GM19463 (cell line): ENCODE measurements around the gene IL17RD.

ENCODE experiments used
- ATAC-seq: cut with Tn5 transposase; IDR thresholded peaks from one replicate; pipeline ENCODE4 v1.9.1; 2021; ENCODE audit warnings: mild to moderate bottlenecking, moderate library complexity; ENCODE audit not compliant: unreplicated experiment

The IL17RD gene

DNA sequence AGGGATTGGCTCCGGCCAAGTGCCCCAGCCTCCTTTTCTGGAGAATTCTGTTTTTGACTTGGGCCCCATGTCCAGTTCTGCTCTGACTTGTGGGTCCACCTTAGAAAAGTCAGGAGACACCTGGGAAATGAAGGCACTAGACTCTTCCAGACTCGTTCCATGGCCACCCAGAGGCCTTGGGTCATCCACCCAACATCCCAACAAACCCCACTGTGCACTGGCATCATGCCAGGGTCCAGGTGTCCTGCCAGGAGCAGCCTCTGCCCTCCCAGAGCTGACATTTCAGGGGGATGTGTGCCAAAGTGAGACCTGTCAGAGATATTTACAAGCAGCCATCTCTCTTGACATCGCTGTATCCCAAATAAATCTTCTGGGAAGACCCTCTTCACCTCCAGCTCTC lies 91.5 kb downstream of the IL17RD start:
- ATAC-seq: no peak

DNA sequence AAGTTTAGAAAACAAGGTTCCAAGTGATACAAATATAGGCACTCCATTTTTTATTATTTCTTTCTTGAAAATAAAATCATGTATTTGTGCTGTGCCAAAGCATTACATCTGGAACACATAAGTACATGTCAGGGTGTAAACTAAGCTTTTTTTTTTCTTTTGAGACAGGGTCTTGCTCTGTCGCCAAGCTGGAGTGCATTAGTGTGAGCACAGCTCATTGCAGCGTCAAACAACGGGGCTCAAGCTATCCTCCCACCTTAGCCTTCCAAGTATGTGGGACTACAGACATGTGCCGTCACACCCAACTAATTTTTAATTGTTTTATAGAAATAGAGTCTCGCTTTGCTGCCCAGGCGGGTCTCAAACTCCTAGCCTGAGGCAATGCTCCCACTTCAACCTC lies 95.7 kb downstream of the IL17RD start:
- no peak for ATAC-seq

DNA sequence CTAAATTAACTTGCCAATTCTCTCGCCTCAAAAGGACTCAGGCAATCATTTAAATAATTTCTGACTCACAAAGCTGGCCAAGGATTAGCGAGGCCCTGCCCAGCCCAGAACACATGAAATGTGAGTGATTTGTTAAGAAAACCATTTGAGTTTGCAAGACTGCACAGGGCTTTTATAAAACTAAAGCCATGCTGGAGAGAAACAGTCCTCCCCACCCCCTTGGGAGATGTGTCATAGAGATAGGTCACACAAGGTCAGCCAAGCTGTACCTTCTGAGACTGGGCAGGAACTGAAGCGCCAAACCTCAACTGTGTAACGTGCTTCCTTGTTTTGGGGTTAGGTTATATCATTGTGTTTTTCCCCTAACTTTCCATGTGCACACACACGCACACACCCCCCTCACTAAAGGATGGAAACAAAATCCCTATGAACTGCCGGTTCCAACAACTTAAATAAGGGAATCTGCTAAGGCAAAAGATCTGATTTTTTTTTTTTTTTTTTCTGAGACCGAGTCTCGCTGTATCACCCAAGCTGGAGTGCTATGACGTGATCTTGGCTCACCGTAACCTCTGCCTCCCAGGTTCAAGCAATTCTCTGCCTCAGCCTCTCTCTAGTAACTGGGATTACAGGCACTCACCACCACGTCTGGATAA lies 96.6 kb downstream of the IL17RD start:
- peak; percentile 99 for ATAC-seq

DNA sequence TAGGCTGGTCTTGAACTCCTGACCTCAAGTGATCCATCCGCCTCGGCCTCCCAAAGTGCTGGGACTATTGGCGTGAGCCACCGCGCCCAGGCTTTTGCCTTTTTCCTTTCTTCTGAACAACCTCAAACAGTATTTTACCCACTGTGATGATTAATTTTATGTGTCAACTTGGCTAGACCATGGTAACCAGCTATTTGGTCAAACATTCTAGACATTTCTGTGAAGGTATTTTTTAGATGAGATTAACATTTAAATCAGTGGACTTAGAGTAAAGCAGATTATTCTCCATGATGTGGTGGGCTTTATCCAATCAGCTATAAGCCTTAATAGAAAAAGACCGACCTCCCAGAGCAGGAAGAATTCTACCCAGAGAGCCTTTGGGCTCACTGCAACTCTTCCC lies 98.7 kb downstream of the IL17RD start:
- no peak for ATAC-seq

DNA sequence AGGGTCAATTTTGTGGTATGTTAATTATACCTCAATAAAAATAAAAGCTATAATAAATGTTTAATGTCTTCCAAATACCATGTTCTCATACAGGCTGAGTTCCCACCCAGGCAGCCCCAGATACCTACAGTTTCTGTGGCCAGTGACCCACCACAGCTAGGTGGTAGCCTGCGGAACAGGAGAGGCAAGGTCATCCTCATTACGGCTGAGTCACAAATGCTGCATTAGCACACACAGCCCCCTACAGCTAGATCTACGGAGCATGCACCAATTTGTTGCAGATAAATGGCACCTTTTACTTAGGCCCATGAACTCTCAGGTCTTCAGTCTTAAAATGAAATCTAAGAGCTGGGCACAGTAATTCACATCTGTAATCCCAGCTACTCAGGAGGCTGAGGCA lies 99.6 kb downstream of the IL17RD start:
- ATAC-seq: no peak

DNA sequence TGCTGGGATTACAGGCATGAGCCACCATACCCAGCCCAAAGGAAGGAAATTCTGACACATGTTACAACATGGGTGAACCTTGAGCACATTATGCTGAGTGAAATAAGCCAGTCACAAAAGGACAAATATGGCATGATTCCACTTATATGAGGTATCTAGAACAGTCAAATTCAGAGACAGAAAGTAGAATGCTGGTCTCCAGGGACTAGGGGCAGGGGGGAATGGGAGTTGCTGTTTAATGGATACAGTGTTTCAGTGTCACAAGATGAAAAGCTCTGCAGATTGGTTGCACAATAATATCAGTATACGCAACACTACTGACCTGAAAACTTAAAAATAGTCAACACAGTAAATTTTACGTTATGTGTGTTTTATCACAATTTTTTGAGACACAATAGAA lies 100.6 kb downstream of the IL17RD start:
- ATAC-seq: no peak

DNA sequence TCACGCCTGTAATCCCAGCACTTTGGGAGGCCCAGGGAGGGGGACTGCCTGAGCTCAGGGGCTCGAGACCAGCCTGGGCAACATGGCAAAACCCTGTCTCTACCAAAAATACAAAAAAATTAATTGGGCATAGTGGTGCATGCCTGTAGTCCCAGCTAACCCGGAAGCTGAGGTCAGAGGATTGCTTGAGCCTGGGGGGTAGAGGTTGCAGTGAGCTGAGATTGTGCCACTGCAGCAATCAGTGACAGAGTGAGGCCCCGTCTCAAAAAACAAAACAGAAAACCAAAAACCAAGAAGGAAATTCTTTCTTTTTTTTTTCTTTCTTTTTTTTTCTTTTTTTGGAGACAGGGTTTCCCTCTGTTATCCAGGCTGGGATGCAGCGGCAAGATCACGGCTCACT lies 101.2 kb downstream of the IL17RD start:
- ATAC-seq: no peak

DNA sequence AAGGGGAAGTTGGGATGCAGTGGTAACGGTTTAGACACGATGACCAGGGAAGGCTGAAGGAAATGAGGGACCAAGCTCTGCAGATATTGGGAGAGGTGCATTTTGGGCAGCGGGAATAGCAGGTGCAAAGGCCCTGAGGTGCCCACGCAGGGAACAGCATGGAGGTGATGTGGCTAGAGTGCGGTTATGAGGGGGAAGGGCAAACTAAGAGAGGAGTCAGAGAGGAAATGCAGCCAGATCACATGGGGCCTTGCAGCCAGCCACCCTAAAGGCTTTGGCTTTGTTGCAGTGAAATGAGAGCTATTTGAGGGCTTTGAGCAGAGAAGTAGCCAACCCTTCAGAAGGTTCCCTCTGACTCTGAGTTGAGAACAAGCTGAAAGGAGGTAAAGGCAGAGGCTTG lies 102.1 kb downstream of the IL17RD start:
- no peak for ATAC-seq

DNA sequence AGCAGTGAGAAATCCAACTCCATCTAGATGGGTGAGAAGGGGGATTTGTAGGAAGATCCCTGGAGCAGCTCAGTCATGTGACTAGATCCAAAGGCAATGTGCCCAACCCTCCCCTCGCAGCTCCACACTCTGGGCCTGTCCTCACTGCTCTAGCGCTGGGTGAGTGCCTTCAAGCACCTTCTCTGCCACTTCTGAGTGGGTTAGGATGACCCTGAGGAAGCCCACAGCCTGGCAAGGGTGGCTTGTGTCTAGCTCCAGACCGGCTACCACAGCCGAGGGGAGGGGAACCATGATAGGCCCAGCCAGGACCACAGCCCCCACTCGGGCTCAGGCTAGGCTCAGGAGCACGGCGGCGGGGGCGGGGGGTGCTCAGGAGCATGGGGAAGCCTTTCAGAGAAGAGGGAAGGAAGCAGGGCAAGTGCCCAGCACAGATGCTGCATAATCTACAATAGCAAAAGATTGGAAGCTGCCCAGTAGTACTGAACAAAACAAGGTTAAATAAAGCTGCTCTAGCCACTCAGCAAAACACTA lies 103.0 kb downstream of the IL17RD start:
- ATAC-seq: no peak

DNA sequence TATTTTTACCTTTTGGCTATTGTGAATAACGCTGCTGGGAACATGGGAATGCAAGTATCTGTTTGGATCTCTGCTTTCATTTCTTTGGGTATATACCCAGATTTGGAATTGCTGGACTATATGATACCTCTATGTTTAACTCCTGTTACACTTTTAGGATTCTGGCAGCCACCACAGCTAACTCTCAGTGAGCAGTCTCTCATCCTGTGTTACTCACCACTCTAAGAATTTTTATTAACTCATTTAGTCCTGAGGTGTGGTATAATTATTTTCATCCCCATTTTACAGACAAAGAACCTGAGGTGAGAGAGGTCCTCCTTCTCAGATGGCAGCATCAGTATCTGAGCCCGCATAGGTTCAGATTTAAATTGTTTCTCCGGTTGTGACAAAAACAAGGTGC lies 103.6 kb downstream of the IL17RD start:
- ATAC-seq: no peak

DNA sequence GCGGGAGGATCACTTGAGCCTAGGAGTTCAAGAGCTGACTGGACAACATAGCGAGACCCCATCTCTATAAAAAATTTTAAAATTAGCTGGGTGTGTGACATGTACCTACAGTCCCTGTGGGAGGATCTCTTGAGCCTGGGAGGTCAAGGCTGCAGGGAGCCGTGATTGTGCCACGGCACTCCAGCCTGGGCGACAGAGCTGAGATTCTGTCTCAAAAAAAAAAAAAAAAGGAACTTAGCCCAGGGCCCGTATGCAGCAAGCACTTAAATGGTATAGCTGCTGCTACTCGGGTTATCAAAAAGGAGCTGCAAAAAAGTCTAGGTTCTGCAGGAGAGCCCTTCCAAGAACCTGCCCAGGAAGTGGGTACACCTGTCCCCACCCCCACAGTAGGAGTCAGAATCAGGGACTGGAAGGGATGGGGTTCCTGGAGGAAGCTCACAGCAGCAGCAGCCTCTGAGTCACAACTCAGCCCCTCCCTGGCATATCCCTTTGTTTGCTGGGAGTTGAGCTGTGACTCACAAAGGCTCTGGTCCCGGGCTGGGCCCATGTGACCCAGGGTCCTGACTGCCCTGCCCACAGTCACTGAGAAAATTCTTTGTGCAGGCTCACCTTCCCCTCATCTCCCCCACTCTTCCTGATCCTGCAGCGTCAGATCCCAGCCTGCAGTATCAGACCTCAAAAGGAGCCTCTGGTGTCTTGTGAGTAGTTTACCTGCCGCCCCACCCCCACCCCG lies 104.9 kb downstream of the IL17RD start, which contains the start of gene SPATA12:
Gene SPATA12 (plus strand): TSS at position 576 of the 733 bp plus-strand sequence. CDS start 13,031 bp downstream, outside the sequence.
- ATAC-seq: no peak

DNA sequence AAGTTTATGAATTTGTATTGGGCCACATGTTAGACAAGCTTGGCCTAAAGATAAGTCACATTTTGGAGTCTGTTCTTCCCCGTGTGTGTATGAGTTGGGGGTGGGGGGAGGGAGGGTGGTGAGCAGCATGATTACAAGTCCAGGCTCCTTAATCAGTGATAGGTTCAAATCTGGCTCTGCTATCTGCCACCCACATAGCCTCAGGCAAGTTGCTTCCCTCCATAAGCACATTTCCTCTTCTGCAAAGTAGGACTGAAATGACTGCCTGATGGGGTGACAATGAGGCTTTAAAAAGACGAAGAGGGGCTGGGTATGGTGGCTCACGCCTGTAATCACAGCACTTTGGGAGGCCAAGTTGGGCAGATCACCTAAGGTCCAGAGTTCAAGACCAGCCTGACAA lies 105.7 kb downstream of the IL17RD start:
- ATAC-seq: no peak

DNA sequence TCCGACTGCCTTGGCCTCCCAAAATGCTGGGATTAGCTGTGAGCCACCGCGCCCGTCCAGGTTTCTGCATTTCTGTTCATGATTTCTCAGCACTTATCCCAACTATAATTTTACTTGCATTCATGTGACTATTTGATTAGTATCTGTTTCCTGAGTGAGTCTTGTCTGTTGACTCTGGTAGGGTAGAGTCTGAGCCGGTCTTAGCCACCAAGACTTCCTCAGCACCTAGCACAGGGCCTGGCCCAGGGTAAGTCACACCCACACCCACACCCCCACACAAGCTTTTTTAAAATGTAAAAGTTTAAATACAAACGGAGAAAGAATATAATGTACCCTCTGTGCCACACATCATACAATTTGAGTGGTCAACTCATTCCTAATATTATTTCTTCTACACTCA lies 107.8 kb downstream of the IL17RD start:
- ATAC-seq: no peak

DNA sequence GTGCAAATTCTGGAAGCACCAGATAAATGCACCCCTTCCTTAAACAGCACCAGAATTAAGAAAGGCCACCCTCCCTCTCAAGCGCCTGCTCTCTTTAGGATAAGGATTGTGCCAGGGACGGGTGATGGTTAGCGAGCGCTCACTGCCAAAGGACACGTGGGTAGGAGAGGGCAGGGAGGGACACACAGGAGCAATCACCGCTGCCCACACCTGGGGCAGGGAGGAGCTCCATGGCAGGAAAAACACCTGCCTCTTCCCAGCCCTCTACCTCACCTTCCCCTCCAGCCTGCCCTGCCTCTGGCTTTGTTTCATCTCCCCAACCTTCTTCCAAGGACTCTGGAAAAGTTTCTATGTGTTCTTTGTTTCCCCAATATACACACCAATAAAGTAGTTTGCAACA lies 112.0 kb downstream of the IL17RD start:
- ATAC-seq: no peak

DNA sequence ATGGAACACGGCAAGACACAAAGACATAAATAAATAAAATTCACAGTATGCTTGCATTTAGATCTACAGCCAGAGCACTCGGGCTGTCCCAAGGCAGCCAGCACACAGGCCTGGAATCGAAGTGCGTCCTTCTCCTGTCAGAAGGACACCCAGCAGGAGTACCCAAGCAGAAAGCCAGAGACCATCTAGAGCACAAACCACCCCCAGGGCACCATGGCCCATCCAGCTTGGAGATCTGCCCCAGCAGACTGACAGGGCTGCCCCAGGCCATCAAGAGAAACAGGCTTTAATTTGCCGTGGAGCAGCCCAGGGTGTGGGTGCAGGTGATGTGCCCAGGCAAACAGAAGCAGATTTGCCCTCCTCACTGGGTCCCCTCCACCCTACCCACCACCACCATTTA lies 112.5 kb downstream of the IL17RD start:
- ATAC-seq: no peak

DNA sequence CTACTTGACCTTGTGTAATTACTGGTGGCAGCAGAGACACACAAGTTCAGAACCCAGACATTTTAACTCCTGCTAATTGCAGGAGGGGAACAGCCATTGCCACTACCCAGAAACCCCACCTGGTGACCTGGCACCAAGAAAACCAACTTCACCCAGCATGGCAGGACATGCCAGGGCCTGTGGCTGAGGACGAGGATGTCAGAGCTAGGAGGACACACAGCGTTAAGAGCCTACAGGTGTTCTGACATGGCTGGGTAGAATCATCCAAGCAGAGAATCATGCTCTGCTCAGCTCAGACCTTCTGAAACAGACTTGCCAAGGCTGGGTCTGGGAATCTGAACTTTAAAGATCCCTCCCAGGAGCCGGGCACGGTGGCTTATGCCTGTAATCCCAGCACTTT lies 116.4 kb downstream of the IL17RD start:
- ATAC-seq: no peak

DNA sequence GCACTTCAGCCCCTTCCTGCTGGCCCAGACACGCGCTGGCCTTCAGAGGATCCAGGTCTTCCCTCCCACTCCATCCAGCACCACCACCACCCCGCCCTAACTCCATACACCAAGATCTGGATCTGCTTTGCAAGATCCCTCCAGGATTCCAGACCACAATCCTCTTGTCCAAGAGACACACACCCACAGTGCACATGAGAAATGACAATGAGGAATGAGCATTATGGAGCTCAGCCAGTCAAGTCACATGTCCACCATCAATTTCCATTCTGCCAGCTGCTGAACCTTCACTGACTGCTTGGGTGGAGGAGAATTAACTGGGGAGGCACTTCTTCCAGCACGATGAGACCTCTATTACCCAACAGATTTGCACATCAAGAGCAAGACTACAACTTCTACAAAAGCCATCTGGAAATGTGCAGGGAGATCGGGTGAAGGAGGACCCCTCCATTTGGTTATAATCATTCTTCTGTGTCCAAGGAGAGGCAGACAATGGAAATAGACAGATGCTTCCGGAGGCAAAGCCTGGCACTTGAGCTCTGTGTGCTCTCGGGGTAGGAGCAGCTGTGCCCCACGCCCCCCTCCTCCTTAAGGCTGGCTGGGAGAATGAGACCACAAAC lies 117.0 kb downstream of the IL17RD start:
- no peak for ATAC-seq

DNA sequence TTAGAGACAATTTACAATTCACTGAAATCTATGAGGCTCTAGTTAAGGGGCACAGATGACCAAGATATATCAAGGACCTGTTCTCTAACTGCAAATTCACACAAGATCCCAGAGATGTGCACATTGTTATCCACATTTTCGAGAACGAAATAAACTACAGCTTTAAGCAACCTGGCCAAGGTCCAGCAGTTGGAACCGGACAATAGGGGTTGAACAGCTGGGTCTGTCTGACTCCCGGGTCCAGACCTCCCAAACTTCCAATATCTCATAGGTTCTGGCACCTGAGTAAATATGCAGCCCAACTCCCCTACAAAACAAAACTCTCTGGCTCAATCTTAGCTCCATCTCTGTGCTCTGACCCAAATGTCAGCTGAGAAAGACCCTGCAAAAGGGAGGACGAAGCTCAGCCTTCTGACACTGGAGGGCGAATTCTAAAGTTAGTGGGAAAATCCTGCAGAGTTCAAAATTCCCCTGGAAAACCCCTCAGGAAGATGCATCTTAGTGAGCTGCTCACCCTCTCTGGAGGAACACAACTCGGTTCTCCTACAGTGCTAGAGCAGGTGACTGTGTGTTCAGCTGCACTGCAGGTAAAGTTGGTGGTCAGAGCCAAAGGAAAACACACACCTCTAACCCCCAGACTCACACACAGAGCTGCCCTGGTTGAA lies 118.9 kb downstream of the IL17RD start:
- no peak for ATAC-seq

DNA sequence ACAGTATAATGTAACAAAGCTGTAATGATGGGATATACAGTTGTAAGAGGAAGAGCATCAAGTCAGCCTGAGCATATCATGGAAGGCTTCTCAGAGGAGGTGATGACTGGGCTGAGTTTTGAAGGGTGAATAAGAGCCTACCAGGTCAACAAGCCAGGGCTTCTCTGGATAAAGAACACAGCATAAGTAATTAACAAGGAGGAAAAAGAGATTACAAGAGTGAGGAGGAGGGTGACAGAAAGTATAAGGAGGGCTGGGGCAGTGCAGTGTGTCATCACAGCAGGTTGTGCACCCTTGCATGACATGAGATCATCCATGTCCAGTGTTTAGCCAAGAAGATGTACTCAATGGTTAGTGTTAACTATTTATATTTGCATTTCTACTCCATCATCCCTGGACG lies 121.6 kb downstream of the IL17RD start:
- ATAC-seq: no peak

DNA sequence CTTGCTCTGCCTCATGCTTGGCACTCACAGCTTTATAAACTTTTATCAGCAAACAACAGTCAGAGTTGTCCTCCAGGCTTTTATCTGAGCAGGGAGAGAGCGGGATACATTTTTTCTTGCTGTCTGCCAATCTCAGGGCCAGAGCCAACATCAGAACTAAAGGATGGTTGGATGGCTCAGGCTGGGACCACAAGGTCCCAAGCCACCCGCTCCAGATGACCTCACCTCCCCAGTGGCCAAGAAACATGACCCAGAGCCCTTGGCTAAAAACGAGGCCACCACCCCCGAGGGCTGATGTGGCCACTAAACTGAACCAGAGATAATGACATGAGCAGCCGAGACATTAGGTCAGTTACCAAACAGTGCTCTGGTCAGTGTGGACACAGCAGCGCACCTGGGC lies 123.5 kb downstream of the IL17RD start:
- no peak for ATAC-seq
